Esophagus muscularis mucosa (tissue), 3 donors: ENCODE results near the gene DUSP9.

ENCODE experiments used
- POLR2A ChIP-seq: fragments of 450-650 bp; IDR thresholded peaks from one replicate; pipeline ENCODE4 v1.6.1; 2017; ENCODE audit warnings: antibody characterized with exemption, moderate library complexity, mild to moderate bottlenecking, low read depth
- POLR2AphosphoS5 ChIP-seq, 2 donors: sonication (generic); formaldehyde crosslinking; IDR thresholded peaks; one replicate each; pipeline ENCODE4 v1.6.1; 2017; ENCODE audit warnings: antibody characterized with exemption in 2 of 2
- TF ChIP-seq, protein P1 (sequence below), 3 experiments: fragments of 200-600 bp in 2 of 3; fragments of 450-650 bp in 1 of 3; sonication (generic) in 2 of 3; IDR thresholded peaks; one replicate each; pipeline ENCODE4 v1.5.1; 2017 to 2019; ENCODE audit warnings: antibody characterized with exemption in 3 of 3, mild to moderate bottlenecking in 2 of 3, moderate library complexity in 1 of 3

- TF ChIP-seq, protein P1, sequence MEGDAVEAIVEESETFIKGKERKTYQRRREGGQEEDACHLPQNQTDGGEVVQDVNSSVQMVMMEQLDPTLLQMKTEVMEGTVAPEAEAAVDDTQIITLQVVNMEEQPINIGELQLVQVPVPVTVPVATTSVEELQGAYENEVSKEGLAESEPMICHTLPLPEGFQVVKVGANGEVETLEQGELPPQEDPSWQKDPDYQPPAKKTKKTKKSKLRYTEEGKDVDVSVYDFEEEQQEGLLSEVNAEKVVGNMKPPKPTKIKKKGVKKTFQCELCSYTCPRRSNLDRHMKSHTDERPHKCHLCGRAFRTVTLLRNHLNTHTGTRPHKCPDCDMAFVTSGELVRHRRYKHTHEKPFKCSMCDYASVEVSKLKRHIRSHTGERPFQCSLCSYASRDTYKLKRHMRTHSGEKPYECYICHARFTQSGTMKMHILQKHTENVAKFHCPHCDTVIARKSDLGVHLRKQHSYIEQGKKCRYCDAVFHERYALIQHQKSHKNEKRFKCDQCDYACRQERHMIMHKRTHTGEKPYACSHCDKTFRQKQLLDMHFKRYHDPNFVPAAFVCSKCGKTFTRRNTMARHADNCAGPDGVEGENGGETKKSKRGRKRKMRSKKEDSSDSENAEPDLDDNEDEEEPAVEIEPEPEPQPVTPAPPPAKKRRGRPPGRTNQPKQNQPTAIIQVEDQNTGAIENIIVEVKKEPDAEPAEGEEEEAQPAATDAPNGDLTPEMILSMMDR (IDR thresholded peaks at IDR 0.05): no peak
- TF ChIP-seq POLR2A (no peak), POLR2AphosphoS5 (IDR thresholded peaks at IDR 0.05) (no peak)
Measured at GRCh38 chrX:153696100-153696499, 49.1 kb downstream of the DUSP9 start.
